Measurements from ENCODE around the gene UGT2B28.
"Not testable (repeated sequence)": the region's sequence is repeated elsewhere in the genome, so short reads cannot be mapped to it uniquely, and the experiment has no call there.

UGT2B28 gene

DNA sequence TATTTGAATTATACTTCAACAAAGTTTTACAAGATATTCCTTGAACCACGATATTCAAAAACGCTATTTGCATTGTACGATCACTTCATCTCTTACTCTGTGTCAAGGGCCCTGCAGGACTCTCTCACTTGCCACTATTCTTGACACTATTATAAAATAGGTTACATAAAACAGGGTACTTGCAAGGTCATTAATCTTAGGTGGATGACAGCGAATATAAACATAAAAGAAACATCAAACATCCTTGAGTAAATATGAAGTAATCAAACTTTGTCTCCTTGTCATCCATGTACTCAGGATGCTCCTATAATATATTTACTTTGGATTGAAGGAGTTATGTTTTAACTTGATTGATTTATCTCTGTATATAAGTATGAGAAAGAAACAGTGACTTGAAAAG lies at the start of gene UGT2B28:
Gene UGT2B28, plus strand, starts transcription at position 395 of the 400 bp plus-strand sequence. CDS start 26 bp downstream, outside the sequence.
- DNase-seq (ENCODE audit: low spot score), result not testable (repeated sequence)

DNA sequence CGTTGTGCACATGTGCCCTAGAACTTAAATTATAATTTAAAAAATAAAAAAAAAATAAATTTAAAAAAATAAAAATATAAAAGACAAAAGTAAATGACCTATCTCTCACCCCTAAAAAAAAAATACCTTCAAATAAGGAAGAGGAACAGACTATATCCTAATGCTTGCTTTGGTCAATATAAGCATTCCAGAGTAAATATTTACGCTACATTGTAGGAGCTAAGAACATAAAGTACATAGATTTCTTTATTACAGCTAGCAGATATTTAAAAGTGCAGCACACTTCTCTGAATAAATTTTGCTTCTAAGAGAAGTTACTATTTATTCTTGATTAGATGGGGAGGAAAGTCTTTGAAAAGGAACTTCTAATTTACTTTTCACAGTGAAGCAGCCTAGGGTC lies 41.2 kb upstream of the UGT2B28 start:
- DNase-seq (ENCODE audit: low spot score), result no peak

DNA sequence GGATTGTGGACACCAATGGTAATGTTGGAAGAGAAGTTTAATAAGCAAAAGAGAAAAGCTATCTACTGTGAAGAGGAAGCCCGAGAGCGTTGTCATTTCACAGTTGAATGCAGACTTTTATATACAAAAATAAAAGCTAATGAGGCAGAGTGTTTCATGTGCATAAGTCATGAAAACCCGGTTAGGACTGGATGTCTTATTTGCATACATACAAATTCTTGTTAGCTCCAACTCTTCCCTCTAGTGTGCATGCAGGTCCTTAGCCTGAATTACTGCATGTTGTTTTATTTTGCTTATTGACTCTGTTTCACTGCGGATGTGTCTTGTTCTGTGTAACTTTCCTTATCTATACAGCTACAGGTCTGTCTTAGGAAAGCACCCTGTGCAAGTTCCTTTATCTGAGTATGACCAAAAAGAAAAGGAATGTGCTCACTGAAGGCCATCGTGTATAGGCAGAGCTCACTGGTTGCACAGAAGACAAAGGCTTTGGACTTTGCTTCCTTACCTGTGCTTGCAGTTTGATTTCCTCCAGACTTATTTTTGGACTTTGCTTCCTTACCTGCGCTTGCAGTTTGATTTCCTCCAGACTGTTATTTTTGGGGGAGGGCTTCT lies 40.6 kb upstream of the UGT2B28 start:
- DNase-seq (ENCODE audit: low spot score), result no peak

DNA sequence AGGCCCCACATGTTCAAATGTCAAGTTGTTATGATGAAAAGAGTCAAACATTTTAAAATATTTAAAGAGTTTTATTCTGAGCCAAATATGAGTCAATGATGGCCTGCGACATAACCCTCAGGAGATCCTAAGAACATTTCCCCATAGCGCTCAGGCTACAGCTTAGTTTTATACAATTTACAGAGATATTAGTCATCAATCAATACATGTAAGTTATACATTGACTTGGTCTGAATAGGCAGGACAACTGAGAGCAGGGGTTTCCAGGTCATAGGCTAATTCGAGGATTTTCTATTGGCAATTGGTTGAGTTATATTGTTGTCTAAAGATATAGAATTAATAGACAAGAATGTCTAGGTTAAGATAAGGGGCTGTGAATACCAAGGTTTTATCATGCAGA lies 39.5 kb upstream of the UGT2B28 start:
- not testable (repeated sequence) for DNase-seq (ENCODE audit: low spot score)

DNA sequence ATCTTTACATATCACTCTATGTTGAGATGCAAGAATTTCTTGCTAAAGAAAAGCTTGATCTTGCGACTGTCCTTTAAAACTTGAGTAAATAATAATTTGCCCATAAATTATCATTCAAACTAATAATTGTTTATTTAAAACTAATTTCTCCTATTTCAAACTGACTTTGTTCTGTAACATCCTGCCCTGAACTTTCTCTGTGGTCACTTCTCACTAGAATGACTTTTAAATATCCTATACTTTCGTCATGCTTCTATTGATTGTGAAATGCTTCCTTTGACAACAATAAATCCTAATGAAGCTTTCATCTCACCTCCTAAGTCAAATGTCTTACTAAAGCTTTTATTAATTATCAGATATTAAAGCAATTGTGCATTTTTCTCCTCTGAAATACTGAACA lies 38.5 kb upstream of the UGT2B28 start:
- DNase-seq (ENCODE audit: low spot score), result not testable (repeated sequence)

DNA sequence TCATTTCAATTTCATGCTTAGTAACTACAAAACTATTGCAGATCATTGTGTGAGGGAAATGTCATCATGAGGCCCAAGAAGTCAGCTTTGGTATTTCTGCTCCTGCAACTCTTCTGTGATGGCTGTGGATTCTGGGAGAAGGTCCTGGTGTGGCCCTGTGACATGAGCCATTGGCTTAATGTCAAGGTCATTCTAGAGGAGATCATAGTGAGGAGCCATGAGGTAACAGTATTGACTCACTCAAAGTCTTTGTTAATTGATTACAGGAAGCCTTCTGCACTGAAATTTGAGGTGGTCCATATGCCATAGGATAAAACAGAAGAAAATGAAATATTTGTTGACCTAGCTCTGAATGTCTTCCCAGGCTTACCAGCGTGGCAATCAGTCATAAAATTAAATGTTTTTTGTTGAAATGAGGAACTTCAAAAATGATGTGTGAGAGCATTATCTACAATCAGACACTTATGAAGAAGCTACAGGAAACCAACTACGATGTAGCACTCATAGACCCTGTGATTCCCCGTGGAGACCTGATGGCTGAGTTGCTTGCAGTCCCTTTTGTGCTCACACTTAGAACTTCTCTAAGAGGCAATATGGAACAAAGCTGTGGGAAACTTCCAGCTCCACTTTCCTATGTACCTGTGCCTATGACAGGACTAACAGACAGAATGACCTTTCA lies 37.6 kb upstream of the UGT2B28 start:
- not testable (repeated sequence) for DNase-seq (ENCODE audit: low spot score)

DNA sequence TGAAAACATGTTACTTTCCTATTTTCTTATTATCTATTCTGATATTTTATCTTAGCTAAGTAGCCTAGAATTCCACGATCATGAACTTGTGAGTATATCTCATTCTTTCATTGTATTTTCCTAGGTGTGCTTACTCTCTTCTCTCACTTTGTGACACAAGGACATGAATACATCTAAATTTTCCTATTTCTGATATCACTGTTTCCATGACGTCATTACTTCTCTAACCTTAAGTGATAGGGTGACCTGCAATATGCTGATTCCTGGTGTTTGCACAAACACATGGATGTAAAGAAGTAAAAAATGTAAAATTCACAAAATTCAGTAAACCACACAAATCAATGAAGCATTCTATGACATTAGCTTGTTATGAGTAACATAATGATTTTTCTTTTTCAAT lies 29.4 kb upstream of the UGT2B28 start:
- not testable (repeated sequence) for DNase-seq (ENCODE audit: low spot score)

DNA sequence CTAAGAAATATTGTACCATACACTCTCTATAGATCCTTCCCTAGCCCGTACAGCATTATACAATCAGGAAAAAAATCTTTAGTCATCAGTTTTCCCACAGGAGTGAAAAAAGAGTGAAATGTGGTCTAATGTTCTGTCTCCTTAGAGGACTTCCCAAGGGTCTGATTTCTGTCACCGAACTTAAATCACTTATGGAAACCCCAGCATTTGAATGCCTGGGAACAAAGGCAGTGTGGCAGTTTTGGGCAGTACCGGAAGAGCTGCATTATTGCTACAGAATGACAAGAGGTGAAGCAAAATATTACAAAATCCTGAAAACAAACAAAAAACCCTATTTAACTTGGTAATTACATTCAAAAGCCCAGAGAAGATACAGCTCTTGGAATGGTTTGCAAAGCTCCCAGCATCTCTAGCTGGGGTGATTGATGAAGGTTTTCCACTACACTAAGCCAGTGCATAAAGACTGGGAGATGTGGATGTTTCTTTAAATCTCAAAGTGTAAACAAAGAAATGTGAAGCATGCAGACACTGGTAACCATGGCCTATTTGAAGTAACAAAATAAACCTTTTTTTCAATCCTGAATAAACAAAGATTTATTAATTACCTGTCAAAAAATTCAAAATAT lies 27.0 kb upstream of the UGT2B28 start:
- not testable (repeated sequence) for DNase-seq (ENCODE audit: low spot score)

DNA sequence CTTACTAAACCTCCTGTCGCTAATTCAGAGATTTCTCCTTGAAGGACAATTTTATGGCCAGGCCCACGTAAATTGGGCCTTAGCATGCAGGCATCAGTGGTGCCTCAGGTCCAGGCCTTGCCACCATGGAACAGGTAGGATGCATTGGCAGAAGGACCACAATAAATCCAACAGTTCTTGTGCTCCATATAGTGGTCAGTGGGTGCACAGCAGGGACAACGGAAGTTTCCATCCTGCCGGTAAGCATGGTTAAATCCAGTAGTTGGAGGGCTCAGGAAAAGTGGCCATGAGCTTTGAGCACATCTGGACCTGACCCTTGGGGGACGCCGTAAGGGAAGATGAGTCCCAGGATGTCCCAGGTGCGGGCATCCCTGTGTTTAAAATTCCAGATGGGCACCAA lies 11.7 kb upstream of the UGT2B28 start:
- DNase-seq (ENCODE audit: low spot score), result not testable (repeated sequence)

DNA sequence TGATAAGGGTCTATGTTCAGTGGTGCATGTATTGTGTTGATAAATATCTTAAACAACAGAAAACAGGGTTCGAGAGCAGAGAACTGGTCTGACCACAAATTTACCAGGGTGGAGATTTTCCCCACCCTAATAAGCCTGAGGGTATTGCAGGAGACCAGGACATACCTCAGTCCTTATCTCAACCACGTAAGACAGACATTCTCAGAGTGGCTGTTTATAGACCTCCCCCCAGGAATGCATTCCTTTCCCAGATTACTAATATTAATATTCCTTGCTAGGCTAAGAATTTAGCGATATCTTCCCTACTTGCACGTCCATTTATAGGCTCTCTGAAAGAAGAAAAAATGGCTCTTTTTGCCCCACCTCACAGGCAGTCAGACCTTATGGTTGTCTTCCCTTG lies 16.1 kb downstream of the UGT2B28 start:
- DNase-seq (ENCODE audit: low spot score), result not testable (repeated sequence)

DNA sequence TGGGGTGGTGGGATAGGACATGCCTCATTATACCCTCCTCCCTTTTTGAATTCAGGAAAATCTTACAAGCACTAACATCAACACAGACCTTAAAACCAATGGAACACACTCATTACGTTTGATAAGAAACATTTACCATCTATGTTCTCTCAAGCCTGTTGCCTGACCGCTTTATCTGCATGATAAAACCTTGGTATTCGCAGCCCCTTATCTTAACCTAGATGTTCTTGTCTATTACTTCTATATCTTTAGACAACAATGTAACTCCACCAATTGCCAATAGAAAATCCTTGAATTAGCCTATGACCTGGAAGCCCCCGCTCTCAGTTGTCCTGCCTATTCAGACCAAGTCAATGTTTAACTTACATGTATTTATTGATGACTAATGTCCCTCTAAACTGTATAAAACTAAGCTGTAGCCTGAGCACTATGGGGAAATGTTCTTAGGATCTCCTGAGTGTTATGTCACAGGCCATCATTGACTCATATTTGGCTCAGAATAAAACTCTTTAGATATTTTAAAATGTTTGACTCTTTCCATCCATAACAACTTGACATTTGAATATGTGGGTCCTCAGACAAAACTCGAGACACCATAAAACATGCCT lies 28.3 kb downstream of the UGT2B28 start:
- not testable (repeated sequence) for DNase-seq (ENCODE audit: low spot score)

DNA sequence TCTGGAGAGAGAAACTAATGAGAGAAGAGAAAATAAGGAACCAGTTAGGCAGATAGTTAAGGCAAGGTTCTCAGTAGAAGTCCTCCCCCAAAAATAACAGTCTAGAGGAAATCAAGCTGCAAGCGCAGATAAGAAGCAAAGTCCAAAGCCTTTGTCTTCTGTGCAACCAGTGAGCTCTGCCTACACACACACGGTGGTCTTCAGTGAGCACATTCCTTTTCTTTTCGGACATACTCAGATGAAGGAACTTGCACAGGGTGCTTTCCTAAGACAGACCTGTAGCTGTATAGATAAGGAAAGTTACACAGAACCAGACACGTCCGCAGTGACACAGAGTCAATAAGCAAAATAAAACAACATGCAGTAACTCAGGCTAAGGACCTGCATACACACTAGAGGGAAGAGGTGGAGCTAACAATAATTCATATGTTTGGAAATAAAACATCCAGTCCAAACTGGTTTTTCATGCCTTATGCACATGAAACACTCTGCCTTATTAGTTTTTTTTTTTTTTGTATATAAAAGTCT lies 29.3 kb downstream of the UGT2B28 start:
- not testable (repeated sequence) for DNase-seq (ENCODE audit: low spot score)

DNA sequence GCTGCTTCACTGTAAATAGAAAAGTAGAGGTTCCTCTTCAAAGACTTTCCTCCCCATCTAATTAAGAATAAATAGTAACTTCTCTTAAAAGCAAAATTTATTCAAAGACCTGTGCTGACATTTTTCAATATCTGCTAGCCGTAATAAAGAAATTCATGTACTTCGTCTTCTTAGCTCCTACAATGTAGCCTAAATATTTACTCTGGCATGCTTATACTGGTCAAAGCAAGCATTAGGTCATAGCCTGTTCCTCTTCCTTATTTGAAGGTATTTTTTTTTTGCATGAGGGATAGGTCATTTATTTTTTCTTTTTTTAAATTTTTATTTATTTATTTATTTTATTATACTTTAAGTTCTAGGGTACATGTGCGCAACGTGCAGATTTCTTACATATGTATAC lies 30.0 kb downstream of the UGT2B28 start:
- DNase-seq (ENCODE audit: low spot score), result not testable (repeated sequence)

DNA sequence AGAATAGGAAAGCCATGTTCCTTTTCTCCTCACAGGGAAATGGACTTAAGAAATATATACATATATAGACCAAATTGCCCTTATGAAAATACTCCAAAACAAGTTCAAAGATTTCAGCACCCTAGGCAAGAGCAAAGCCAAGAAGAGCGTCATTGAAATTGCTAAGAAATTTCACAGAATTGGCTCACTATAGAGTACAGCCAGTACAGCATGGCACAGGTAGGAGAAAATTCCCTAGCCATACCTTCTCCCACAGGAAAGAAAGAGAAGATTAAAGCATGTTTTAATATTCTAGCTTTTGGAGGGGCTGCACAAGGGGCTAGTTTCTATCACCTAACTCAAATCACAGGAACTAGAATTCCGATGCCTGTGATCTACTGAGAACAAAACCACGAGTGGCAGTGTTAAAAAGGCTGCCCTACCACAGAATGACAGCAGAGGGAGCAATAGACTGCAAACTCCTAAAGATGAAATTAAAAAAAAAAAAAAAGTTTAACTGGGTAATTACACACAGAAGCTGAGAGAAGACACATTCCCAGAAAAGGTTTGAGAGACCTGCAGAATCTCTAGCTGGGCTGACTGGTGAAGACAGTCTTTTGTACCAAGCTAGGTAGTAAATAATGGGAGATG lies 37.5 kb downstream of the UGT2B28 start:
- not testable (repeated sequence) for DNase-seq (ENCODE audit: low spot score)

DNA sequence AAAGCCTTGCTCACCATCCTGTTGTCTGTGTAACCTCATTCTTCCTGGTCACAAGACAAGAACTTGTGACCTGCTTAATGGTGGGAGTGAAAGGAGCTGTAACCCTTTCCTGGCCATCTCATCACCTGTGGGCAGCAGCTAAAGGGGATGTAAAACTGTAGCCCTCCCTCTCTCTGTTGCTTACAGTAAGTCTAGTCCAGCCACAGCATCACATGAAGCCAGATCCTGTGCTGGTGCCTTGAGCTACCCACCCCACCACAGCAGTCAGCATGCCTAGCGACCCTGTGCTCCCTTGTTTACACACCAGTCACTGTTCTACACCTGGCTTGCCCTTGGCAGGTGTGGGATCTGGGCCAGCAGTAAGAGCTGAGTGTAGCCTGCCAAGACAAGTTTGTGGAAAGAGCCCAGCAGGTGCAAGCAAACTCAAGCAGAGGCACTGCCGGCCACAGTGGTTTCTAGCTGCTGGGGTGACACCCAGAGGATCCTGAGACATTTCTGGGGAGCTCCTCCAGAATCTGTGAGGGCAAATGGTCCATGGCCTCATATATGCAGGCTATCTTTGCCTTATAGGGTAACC lies 41.0 kb downstream of the UGT2B28 start:
- DNase-seq (ENCODE audit: low spot score), result no peak

DNA sequence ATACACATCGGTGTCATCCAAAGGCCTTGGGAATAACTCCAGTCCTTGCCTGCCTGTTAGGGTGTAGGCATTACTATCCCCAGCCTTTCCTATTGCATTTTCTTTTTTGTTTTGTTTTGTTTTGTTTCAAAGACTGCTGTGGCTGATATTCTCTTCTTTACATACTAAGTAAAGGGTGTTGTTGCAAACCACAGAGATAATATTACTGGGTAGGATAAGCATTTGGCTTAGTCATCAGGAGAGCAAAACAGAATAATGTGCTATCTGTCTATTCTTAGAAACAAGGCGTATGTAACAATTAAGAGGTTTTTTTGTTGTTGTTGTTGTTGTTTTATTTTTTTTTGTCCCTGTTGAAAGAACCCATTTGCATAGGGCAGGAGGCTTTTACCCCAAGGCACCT lies 41.8 kb downstream of the UGT2B28 start:
- no peak for DNase-seq (ENCODE audit: low spot score)

DNA sequence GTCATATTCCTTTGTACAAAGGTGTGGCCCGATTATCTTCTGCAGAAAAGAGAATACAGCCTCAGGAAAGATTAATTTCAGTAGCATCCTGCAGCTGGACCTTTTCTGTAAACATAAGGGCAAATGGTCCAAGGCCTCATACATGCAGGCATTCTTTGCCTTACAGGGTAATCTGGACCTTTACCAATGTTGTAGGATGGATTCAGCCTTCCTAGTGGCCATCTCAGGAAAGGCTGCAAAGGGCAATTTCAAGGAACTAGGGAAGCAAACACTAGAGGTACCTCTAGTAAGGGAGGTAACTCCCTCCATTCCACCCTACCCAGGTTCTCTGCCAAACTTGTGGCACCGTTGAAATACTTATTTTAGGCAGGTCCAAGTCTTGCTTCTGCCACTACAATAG lies 43.0 kb downstream of the UGT2B28 start:
- DNase-seq (ENCODE audit: low spot score), result no peak

DNA sequence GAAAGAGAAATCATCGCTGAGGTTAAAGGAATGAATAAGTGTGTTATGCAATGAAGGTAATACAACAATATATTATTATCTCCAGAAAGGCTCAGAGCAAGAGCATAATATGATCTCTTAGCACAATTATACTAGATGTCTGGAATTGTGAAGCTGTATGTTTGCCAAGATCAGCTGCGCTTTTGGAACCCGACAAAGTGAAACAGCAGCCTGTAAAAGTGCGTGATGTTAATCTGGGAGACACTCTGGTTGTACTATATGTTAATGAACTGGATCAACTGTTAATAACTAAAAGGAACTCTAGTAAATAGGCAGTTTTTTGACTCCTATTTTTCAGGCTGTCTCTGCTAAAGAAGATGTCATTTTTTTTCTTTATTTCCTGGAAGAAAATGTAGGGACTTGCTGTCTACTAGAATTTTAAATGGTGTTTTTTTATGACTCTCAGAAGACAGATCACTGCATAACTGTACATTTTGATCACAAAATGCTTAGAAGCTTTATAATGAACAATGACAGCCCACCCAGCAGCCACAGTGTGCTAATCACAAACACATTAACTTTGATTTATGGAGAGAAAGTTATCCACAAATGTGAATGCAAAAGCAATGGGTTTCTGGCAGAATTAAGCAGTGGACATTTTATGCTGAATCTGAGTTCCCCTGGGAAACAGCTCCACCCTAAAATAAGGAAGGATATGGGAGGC lies 50.2 kb downstream of the UGT2B28 start:
- no peak for DNase-seq (ENCODE audit: low spot score)

DNA sequence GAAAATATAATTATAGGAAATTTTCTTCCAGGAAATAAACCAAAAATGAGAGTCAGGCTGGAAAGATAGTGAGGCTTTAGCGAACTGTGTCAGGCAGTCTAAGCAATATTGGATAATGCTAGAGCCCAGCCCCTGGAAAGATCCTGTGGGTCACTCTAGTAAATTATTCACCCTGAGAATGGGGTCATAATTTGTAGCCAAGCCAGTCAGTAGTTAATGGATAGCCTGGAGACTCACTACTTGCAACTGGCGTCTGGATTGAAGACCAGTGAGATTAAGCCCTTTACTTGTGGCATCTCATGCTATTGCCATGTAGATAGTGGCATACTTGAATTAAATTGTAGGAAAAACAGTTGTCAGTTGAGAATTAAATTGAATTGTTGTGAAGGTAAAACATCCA lies 51.0 kb downstream of the UGT2B28 start:
- not testable (repeated sequence) for DNase-seq (ENCODE audit: low spot score)

DNA sequence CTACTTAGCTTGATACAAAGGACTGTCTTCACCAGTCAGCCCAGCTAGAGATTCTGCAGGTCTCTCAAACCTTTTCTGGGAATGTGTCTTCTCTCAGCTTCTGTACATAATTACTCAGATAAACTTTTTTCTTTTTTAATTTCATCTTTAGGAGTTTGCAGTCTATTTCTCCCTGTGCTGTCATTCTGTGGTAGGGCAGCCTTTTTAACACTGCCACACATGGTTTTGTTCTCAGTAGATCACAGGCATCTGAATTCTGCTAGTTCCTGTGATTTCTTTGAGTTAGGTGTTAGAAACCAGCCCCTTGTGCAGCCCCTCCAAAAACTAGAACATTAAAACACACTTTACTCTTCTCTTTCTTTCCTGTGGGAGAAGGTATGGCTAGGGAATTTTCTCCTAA lies 55.2 kb downstream of the UGT2B28 start:
- DNase-seq (ENCODE audit: low spot score), result not testable (repeated sequence)

DNA sequence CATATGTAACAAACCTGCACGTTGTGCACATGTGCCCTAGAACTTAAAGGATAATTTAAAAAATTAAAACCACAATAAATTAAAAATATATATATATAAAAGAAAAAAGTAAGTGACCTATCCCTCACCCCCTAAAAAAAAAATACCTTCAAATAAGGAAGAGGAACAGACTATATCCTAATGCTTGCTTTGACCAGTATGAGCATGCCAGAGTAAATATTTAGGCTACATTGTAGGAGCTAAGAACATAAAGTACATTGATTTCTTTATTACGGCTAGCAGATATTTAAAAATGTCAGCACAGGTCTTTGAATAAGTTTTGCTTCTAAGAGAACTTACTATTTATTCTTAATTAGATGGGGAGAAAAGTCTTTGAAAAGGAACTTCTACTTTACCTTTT lies 62.8 kb downstream of the UGT2B28 start:
- DNase-seq (ENCODE audit: low spot score), result not testable (repeated sequence)
